Subcutaneous adipose tissue (tissue), 4 donors: Measurements from ENCODE around the gene BHLHE41. TPM values are rescaled to one million over a fixed set of nuclear protein-coding genes. Genes with fewer than 3 reads are reported as not detected.

Source experiments
- total RNA-seq, 4 donors: library from RNA; depleted of rRNA; stranded (reverse); fragments of >200 nt; gene quantifications; one replicate each; pipeline ENCODE4 v1.1.0, GENCODE V29; 2016
- TF ChIP-seq, protein P1 (sequence below): fragments of 450-650 bp; IDR thresholded peaks from one replicate; pipeline ENCODE4 v1.5.1; 2016; ENCODE audit warnings: low read depth, mild to moderate bottlenecking, control low read depth, antibody characterized with exemption, moderate library complexity

BHLHE41 gene
- total RNA-seq, 4 donors from 2014 or later, result 9.2 to 21.8 (median 18.3) TPM

DNA sequence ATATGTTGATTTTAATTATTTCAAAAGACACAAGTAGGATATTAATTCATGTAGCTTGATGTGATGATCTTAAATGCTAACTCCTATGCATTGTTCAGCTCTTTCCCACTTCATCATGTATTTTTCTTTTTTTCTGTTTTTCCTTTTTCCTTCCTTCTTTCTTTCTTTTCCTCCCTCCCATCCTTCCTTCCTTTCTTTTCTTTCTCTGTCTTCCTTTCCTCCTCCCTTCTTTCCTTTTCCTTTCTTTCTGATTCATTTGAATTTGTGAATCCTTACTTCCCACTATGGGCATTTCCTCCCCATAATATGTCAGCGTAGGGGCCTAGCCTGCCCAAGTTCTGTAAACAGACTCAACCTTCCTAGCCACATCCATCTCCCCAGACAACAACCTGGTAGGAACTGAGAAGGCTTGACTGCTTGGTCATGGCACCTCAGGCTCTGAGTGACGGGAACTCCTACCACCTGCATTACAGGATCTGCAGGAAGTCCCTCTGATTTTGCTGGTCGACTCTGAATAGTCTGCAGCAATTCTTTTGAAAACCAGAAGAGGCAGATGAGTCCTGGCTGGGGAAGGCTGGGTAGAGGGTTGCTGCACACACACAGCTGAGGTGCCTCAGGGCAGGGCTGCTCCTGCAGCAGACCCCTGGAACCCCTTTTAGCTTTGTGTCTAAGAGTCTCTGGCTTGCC lies 33.4 kb upstream of the BHLHE41 start:
- TF ChIP-seq, protein P1, sequence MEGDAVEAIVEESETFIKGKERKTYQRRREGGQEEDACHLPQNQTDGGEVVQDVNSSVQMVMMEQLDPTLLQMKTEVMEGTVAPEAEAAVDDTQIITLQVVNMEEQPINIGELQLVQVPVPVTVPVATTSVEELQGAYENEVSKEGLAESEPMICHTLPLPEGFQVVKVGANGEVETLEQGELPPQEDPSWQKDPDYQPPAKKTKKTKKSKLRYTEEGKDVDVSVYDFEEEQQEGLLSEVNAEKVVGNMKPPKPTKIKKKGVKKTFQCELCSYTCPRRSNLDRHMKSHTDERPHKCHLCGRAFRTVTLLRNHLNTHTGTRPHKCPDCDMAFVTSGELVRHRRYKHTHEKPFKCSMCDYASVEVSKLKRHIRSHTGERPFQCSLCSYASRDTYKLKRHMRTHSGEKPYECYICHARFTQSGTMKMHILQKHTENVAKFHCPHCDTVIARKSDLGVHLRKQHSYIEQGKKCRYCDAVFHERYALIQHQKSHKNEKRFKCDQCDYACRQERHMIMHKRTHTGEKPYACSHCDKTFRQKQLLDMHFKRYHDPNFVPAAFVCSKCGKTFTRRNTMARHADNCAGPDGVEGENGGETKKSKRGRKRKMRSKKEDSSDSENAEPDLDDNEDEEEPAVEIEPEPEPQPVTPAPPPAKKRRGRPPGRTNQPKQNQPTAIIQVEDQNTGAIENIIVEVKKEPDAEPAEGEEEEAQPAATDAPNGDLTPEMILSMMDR, result no peak

DNA sequence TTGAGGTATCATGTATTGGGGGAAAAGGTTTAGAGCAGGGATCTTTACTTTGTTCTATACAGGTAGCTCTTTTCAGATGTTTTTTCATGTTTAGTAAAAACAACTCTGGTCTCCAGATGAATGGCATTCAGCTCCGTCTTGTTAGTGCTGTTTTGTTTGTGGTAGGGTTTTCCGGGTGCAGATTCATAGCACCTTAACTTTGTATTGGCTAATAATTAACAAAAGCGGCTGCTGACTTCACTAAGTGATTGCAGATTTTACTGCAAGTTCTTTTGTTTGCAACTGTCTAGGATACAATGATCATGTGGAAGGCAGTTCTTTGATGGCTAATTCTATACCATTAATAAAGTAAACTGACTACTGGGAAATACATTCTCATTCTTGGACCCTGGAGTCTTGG lies 32.2 kb upstream of the BHLHE41 start:
- TF ChIP-seq, protein P1, result no peak

DNA sequence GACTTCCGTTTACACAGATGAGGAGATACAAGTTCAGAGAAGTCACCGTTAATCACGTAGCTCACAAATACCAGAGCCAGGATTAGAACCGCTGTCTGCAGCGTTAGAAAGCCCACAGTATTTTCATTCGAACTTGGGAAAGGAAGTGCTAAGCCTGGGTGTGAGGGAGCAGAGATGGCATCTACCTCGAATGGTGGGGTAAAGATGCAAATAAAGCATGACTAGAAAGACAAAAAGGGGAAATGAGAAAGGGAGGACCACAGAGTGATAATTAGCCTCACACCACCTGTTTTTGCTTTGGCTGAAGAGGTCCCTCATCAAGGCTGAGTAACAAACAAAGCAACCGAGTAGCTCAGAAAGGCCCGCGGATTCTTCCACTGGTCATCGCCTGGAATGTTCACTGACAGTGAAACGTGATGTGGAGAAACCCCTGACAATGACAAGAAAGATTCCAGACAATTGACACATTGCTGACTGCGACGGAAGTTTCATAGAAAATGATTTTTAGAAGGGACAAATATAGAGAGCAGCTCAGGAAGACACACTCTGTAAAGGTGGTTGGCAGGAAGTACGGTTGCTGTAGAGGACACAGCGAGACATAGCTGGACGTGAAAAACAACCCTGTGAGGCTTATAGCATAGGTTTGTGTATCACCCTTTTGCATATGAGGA lies 31.5 kb upstream of the BHLHE41 start:
- TF ChIP-seq, protein P1, result no peak

DNA sequence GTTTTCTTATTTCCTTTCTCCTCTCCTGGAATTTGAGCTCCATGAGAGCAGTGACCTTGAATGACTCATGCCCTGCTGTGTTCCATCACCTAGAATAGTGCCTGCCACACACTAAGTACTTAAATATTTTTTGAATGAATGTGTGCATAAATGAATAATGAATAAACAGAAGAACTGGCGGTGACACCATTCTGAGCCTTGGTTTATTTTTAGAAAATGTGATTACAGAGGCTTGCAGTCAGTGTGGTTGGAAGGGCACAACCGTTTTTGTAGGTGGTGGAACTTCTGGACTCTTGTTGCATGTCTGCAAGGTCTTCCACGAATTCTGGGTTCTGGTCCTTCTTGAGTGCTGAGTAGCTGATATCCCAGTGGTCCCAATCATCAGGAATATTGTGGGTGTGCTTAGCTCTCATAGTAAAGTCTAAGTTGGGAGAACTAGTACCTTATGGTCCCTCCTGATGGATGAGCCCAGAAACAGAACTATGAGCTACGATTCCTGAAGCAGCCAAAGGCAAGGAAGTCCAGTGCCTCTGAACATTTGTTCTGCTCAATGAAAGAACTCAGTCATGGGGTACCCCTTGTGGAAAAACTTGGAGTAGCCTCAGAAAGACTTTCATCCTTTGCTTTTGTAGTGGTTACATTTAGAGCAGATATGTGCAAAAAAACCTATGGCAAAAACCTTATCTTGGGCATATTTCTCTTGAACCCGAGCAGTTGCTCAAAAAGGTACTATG lies 28.8 kb upstream of the BHLHE41 start:
- TF ChIP-seq, protein P1, result no peak

DNA sequence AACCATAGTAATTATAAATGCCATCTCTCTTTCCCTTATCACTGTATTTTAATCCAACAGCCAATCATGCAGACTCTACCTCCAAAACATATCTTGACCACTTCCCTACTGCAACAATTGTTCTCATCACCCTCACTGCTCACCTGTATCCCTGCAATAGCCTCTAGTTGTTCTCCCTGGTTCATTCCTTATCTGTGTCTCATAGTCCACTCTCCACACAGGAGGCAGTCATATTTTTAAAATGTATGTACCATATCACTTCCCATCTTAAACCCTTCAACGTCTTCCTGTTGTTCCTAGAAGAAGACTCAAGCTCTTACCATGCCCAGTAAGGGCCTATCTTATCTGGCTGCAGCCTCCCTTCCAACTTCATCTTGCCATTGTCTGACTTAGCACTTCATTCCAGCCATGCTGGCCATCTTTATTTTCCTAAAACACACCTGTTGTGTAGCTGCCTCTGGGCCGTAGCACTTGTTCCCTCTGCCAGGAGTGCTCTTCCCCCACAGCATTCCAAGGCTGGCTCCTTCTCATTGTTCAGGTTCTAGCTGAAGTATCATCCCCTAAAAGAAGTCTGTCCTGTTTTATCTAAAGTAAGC lies 27.8 kb upstream of the BHLHE41 start:
- TF ChIP-seq, protein P1, result no peak

DNA sequence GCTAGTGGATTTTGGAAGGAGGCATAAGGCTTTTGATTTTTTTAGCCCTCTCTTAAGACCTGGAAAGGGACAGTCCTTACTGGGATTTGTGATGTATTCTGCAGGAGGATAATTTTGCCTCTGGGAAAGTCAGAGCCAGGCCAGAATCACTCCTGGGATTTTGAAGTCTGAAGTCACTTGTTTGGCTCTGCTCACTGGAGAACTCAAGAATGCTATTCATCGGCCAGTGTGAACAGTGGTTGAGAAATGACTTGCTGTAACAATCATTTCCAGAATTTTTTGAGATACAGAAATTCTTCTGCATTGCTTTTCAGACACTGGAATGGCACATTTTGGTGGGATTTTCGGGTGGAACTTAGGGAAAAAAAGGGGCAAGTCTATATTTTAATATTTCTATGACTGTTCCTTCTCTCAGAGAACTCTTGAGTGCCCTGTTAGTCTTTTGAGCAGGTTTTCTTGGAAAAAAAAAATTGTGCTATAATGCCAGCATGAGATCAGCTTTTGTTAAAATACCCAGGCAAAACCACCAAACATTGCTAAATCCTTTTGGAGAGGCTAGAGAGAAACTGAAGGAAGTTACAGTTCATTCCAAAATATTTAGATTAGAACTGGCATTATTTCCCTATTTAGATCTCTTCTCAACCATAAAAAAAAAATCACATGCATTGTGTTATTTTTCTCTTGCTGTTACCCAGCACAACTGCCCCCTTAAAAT lies 26.1 kb upstream of the BHLHE41 start:
- TF ChIP-seq, protein P1, result no peak
